Panc1 (cell line): ENCODE measurements around the gene SLC2A11. TPM values are rescaled to one million over a fixed set of nuclear protein-coding genes. Genes with fewer than 3 reads are reported as not detected.

Source experiments
- ATAC-seq: fragments of 200-7000 bp; cut with Tn5 transposase; 2 replicates; pipeline ENCODE4 v1.9.1; 2020; ENCODE audit warnings: mild to moderate bottlenecking, moderate library complexity
- BruUV-seq: library from RNA; stranded (reverse); fragments of 400-500 nt; replicated peaks from 2 replicates; lab custom pipeline; 2021; lab: Mats Ljungman, UMichigan
- CTCF ChIA-PET: fragments of 300-600 bp; sonication (Branson Sonifier 250); formaldehyde crosslinking; loops from one replicate; lab custom pipeline; 2022; ENCODE audit warnings: antibody characterized with exemption; lab: Charles Lee
- POLR2A ChIA-PET: fragments of 300-600 bp; sonication (Branson Sonifier 250); formaldehyde crosslinking; loops from one replicate; lab custom pipeline; 2022; ENCODE audit warnings: antibody characterized with exemption; lab: Charles Lee
- DNase-seq: peaks from one replicate; pipeline ENCODE4 v3.0.0-alpha.2; 2010; ENCODE audit warnings: low read depth, low spot score
- H3K27ac ChIP-seq: 2 replicates; pipeline ENCODE4 v1.5.1; 2011; ENCODE audit warnings: mild to moderate bottlenecking, low read length, inconsistent platforms
- H3K27me3 ChIP-seq: fragments of 200-500 bp; sonication (Bioruptor generic); 2 replicates; pipeline ENCODE4 v1.6.0; 2014; ENCODE audit warnings: low read length, inconsistent platforms; ENCODE audit not compliant: control insufficient read depth, insufficient read depth
- H3K36me3 ChIP-seq: fragments of 200-500 bp; sonication (Bioruptor generic); 2 replicates; pipeline ENCODE4 v1.5.1; 2014; ENCODE audit warnings: inconsistent platforms, mild to moderate bottlenecking, low read length, moderate library complexity; ENCODE audit not compliant: control insufficient read depth, insufficient read depth
- H3K4me1 ChIP-seq: 2 replicates; pipeline ENCODE4 v1.5.1; 2011; ENCODE audit warnings: inconsistent platforms, mild to moderate bottlenecking, low read length, moderate library complexity; ENCODE audit not compliant: control insufficient read depth, insufficient read depth
- H3K4me3 ChIP-seq, 2 experiments: 2 replicates each; pipeline ENCODE4 v1.5.1; 2011 to 2012; ENCODE audit warnings: low read depth in 2 of 2, low read length in 2 of 2, mild to moderate bottlenecking in 2 of 2, inconsistent platforms in 1 of 2, moderate library complexity in 1 of 2
- H3K9me3 ChIP-seq: fragments of 200-500 bp; sonication (Bioruptor generic); 2 replicates; pipeline ENCODE4 v1.5.1; 2014; ENCODE audit warnings: low read depth, mild to moderate bottlenecking, inconsistent platforms, low read length, moderate library complexity; ENCODE audit not compliant: control insufficient read depth, insufficient read depth
- POLR2AphosphoS5 ChIP-seq: IDR thresholded peaks from 2 replicates; pipeline ENCODE4 v1.6.1; 2012; ENCODE audit warnings: mild to moderate bottlenecking, low read depth, low read length, moderate library complexity
- SIN3A ChIP-seq: IDR thresholded peaks from 2 replicates; pipeline ENCODE4 v1.6.1; 2012; ENCODE audit warnings: low read depth, mild to moderate bottlenecking, low read length, moderate library complexity, borderline replicate concordance; ENCODE audit not compliant: insufficient read depth
- TCF7L2 ChIP-seq: IDR thresholded peaks from 2 replicates; pipeline ENCODE4 v1.6.1; 2011; ENCODE audit warnings: mild to moderate bottlenecking, low read depth, low read length, inconsistent platforms
- in situ Hi-C: cut with HindIII; loops from 2 replicates; pipeline ENCODE4 v1.10.0; 2016; ENCODE audit warnings: low sequenced_read_pairs, low pct_unique_long_range_greater_than_20kb
- intact Hi-C: fragments of 100-400 bp; cut with micrococcal nuclease; formaldehyde crosslinking; loops from one replicate; pipeline ENCODE4 v1.10.0; 2022; ENCODE audit not compliant: unreplicated experiment
- total RNA-seq: library from RNA; stranded (reverse); gene quantifications from one replicate; pipeline ENCODE4 v1.2.1, GENCODE V29; 2021; ENCODE audit not compliant: unreplicated experiment
- TF ChIP-seq, protein P1 (sequence below), 2 experiments: IDR thresholded peaks; 2 replicates each; pipeline ENCODE4 v1.6.1; 2011 to 2012; ENCODE audit warnings: low read depth in 2 of 2, control low read depth in 1 of 2, low read length in 1 of 2, mild to moderate bottlenecking in 1 of 2, moderate library complexity in 1 of 2; ENCODE audit not compliant: insufficient read depth in 1 of 2
- TF ChIP-seq, protein P2 (sequence below): fragments of 450-650 bp; IDR thresholded peaks from 2 replicates; pipeline ENCODE4 v1.5.1; 2017; ENCODE audit warnings: mild to moderate bottlenecking

SLC2A11 gene
- total RNA-seq, 1 experiment from 2014 or later: 33.8 TPM

DNA sequence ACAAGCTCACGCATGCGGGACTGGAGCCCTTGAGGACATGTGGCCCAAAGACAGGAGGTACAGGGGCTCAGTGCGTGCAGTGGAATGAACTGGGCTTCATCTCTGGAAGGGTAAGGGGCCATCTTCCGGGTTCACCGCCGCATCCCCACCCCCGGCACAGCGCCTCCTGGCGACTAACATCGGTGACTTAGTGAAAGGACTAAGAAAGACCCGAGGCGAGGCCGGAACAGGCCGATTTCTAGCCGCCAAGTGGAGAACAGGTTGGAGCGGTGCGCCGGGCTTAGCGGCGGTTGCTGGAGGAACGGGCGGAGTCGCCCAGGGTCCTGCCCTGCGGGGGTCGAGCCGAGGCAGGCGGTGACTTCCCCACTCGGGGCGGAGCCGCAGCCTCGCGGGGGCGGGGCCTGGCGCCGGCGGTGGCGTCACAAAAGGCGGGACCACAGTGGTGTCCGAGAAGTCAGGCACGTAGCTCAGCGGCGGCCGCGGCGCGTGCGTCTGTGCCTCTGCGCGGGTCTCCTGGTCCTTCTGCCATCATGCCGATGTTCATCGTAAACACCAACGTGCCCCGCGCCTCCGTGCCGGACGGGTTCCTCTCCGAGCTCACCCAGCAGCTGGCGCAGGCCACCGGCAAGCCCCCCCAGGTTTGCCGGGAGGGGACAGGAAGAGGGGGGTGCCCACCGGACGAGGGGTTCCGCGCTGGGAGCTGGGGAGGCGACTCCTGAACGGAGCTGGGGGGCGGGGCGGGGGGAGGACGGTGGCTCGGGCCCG is 36.5 kb downstream of the SLC2A11 start, which contains the start of gene MIF:
Gene MIF (plus strand): TSS at position 439 of the 765 bp plus-strand sequence. CDS start 92 bp downstream, at position 531.
- DNase-seq (peak; percentile 24), ATAC-seq (peak; percentile 87)
- ChIA-PET CTCF (interaction anchor here (0.7 to 1.3 kb wide), 4 partner anchors 20 to 77 kb away, joined by 3 to 7 read pairs (median 3); partner anchors contain the start of gene SLC2A11), POLR2A (interaction anchor here (0.6 to 1.2 kb wide), 3 partner anchors 22 to 44 kb away, joined by 3 to 4 read pairs (median 3); no protein-coding TSS in a partner anchor)
- H3K27me3 ChIP-seq: no peaks in the 10 kb centered on the region
- peak within 1 kb of the TSS; percentile 93 for H3K27ac ChIP-seq
- in situ Hi-C loops (no loop called here), intact Hi-C loops (no loop called here)
- peaks cover 21% of the 10 kb centered on the region for H3K4me1 ChIP-seq
- peak within 1 kb of the TSS; percentile 72 to 74 for H3K4me3 ChIP-seq
- H3K9me3 ChIP-seq: no peaks in the 10 kb centered on the region
- TF ChIP-seq TCF7L2 (no peak), SIN3A (no peak; the same call in 1 of the 2 replicates), POLR2AphosphoS5 (peak; percentile 91)
- TF ChIP-seq, protein P1, sequence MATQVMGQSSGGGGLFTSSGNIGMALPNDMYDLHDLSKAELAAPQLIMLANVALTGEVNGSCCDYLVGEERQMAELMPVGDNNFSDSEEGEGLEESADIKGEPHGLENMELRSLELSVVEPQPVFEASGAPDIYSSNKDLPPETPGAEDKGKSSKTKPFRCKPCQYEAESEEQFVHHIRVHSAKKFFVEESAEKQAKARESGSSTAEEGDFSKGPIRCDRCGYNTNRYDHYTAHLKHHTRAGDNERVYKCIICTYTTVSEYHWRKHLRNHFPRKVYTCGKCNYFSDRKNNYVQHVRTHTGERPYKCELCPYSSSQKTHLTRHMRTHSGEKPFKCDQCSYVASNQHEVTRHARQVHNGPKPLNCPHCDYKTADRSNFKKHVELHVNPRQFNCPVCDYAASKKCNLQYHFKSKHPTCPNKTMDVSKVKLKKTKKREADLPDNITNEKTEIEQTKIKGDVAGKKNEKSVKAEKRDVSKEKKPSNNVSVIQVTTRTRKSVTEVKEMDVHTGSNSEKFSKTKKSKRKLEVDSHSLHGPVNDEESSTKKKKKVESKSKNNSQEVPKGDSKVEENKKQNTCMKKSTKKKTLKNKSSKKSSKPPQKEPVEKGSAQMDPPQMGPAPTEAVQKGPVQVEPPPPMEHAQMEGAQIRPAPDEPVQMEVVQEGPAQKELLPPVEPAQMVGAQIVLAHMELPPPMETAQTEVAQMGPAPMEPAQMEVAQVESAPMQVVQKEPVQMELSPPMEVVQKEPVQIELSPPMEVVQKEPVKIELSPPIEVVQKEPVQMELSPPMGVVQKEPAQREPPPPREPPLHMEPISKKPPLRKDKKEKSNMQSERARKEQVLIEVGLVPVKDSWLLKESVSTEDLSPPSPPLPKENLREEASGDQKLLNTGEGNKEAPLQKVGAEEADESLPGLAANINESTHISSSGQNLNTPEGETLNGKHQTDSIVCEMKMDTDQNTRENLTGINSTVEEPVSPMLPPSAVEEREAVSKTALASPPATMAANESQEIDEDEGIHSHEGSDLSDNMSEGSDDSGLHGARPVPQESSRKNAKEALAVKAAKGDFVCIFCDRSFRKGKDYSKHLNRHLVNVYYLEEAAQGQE (IDR thresholded peaks at IDR 0.05; ENCODE audit: insufficient read depth in 1 of 2, low read depth in 2 of 2, low read length in 1 of 2): no peak
- TF ChIP-seq, protein P2, sequence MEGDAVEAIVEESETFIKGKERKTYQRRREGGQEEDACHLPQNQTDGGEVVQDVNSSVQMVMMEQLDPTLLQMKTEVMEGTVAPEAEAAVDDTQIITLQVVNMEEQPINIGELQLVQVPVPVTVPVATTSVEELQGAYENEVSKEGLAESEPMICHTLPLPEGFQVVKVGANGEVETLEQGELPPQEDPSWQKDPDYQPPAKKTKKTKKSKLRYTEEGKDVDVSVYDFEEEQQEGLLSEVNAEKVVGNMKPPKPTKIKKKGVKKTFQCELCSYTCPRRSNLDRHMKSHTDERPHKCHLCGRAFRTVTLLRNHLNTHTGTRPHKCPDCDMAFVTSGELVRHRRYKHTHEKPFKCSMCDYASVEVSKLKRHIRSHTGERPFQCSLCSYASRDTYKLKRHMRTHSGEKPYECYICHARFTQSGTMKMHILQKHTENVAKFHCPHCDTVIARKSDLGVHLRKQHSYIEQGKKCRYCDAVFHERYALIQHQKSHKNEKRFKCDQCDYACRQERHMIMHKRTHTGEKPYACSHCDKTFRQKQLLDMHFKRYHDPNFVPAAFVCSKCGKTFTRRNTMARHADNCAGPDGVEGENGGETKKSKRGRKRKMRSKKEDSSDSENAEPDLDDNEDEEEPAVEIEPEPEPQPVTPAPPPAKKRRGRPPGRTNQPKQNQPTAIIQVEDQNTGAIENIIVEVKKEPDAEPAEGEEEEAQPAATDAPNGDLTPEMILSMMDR: peak; percentile 83
- BruUV-seq: no TSS peak
- H3K36me3 ChIP-seq: peaks cover 6% of the 10 kb centered on the region; the same call in 1 of the 2 replicates

DNA sequence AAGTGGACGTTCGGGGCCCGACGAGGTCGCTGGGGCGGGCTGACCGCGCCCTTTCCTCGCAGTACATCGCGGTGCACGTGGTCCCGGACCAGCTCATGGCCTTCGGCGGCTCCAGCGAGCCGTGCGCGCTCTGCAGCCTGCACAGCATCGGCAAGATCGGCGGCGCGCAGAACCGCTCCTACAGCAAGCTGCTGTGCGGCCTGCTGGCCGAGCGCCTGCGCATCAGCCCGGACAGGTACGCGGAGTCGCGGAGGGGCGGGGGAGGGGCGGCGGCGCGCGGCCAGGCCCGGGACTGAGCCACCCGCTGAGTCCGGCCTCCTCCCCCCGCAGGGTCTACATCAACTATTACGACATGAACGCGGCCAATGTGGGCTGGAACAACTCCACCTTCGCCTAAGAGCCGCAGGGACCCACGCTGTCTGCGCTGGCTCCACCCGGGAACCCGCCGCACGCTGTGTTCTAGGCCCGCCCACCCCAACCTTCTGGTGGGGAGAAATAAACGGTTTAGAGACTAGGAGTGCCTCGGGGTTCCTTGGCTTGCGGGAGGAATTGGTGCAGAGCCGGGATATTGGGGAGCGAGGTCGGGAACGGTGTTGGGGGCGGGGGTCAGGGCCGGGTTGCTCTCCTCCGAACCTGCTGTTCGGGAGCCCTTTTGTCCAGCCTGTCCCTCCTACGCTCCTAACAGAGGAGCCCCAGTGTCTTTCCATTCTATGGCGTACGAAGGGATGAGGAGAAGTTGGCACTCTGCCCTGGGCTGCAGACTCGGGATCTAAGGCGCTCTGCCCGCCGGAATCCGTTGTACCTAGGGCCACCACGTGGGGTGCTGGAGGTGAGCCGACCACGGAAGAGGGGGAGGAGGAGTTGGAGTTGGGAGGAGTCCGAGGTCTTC is 37.3 kb downstream of the SLC2A11 start:
- in situ Hi-C loops (no loop called here), intact Hi-C loops (no loop called here)
- Histone ChIP-seq H3K9me3 (no peaks in the 10 kb centered on the region), H3K27ac (peak overlapping the region; percentile 93), H3K4me3 (peak overlapping the region; percentile 72 to 74), H3K27me3 (no peaks in the 10 kb centered on the region), H3K36me3 (peaks cover 6% of the 10 kb centered on the region; the same call in 1 of the 2 replicates), H3K4me1 (peaks cover 21% of the 10 kb centered on the region)
- ChIA-PET POLR2A (interaction anchor here (0.6 to 1.2 kb wide), 2 partner anchors 23 to 45 kb away, joined by 3 to 4 read pairs; no protein-coding TSS in a partner anchor), CTCF (interaction anchor here (0.7 to 1.3 kb wide), 4 partner anchors 19 to 76 kb away, joined by 3 to 7 read pairs (median 3); partner anchors contain the start of gene SLC2A11)
- ATAC-seq: peak; percentile 66
- peak; percentile 44; the same call in 1 of the 2 replicates for TF ChIP-seq TCF7L2
- TF ChIP-seq, protein P2: peak; percentile 36; the same call in 1 of the 2 replicates
- TF ChIP-seq, protein P1 (IDR thresholded peaks at IDR 0.05; ENCODE audit: insufficient read depth in 1 of 2, low read depth in 2 of 2, low read length in 1 of 2): no peak
- TF ChIP-seq POLR2AphosphoS5: peak; percentile 50
- TF ChIP-seq SIN3A: peak; percentile 35; the same call in 1 of the 2 replicates
- peak; percentile 28 for DNase-seq
- BruUV-seq: TSS peak; percentile 100
